Activated T-helper 1 cell treated with anti-CD3 and anti-CD28 coated beads, Interleukin-12 subunit alpha, Interleukin-12 subunit beta, Interleukin-2, Interleukin-4 antibody, amounts not matched to agents 30 ng/mL and 10 ng/mL and 1 ng/mL, durations not matched to agents 14 hours and 24 hours and 36 hours (primary cell): Measurements from ENCODE around the gene PCAT6. TPM values are rescaled to one million over a fixed set of nuclear protein-coding genes. Genes with fewer than 3 reads are reported as not detected.
A peak's percentile ranks its signal among the peaks of the same experiment; 100 is the strongest.

Source experiments
- DNase-seq: peaks from one replicate; pipeline ENCODE4 v3.0.0; 2021; ENCODE audit warnings: low spot score
- H3K27ac Mint-ChIP-seq: one replicate; pipeline ENCODE4 v1.8.0; 2021; ENCODE audit warnings: mild to moderate bottlenecking, mixed read lengths
- H3K27me3 Mint-ChIP-seq: one replicate; pipeline ENCODE4 v1.8.0; 2022; ENCODE audit warnings: mild to moderate bottlenecking, moderate library complexity, mixed read lengths; ENCODE audit not compliant: insufficient read depth
- H3K36me3 Mint-ChIP-seq: one replicate; pipeline ENCODE4 v1.8.0; 2021; ENCODE audit warnings: low read depth, mixed read lengths
- H3K4me1 Mint-ChIP-seq: one replicate; pipeline ENCODE4 v1.8.0; 2021; ENCODE audit warnings: low read depth, mixed read lengths
- H3K4me3 Mint-ChIP-seq: one replicate; pipeline ENCODE4 v1.8.0; 2021; ENCODE audit warnings: mild to moderate bottlenecking, moderate library complexity, mixed read lengths
- H3K9me3 Mint-ChIP-seq: one replicate; pipeline ENCODE4 v1.8.0; 2021; ENCODE audit warnings: mixed read lengths
- intact Hi-C: fragments of 100-400 bp; cut with micrococcal nuclease; formaldehyde crosslinking; loops from one replicate; pipeline ENCODE4 v1.15.1; 2024
- total RNA-seq: library from RNA; stranded (reverse); gene quantifications from 2 replicates; pipeline ENCODE4 v1.2.3, GENCODE V29; 2022

PCAT6 gene
- total RNA-seq, 1 donor from 2014 or later, result 1.7 TPM

DNA sequence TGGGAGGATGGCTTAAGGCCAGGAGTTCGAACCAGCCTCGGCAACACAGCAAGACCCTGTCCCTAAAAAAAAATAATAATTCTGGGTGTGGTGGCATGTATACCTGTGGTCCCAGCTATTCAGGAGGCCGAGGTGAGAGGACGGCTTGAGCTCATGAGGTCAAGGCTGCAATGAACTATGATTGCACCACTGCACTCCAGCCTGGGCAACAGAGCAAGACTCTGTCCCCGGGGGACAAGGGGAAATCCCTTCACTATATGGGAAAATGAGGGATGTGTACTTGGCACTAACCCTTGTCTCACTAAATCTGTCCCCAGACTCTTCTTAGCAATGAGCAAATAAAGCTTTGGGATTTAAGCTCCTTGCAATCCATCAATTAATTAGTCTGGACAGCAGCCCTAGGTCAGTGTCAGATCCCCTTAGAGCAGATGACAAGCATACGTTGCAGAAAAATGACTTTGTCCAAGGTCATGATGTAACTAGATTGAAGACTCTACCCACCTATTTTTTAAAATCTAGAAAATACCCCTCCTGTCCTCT, 11.9 kb upstream of the PCAT6 start:
- H3K27ac Mint-ChIP-seq, result no peak overlapping the region
- intact Hi-C loops, result no loop called here
- no peak for DNase-seq
- no peak overlapping the region for H3K4me3 Mint-ChIP-seq
- H3K9me3 Mint-ChIP-seq, result no peaks in the 10 kb centered on the region
- H3K36me3 Mint-ChIP-seq, result peaks cover 12% of the 10 kb centered on the region
- no peaks in the 10 kb centered on the region for H3K27me3 Mint-ChIP-seq
- H3K4me1 Mint-ChIP-seq, result peaks cover 51% of the 10 kb centered on the region

DNA sequence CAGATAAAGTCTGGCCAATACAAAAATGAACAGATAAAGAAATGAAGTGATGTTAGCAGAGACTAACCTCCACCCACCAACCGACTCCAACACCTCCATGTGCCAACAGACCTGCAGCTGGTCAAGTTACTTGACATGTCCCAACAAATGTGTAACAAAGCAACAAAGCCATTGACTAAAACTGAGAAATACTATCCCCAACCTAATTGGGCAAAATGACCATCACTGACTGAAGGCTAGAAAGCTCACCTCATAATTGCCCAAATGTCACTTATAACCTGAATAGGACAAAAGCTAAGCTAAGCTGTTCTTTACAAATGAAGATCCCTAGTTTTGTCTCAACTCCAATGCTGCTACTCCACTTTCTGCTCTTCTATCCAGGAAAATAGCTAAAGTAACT, 10.0 kb upstream of the PCAT6 start:
- DNase-seq, result no peak
- H3K36me3 Mint-ChIP-seq, result peaks cover 12% of the 10 kb centered on the region
- no peaks in the 10 kb centered on the region for H3K27me3 Mint-ChIP-seq
- intact Hi-C loops, result loop anchor here (5.0 kb wide), 1 partner anchor 37 kb away; no protein-coding TSS in a partner anchor
- peaks cover 64% of the 10 kb centered on the region for H3K4me1 Mint-ChIP-seq
- no peaks in the 10 kb centered on the region for H3K9me3 Mint-ChIP-seq
- H3K4me3 Mint-ChIP-seq, result no peak overlapping the region
- no peak overlapping the region for H3K27ac Mint-ChIP-seq

GRCh38 chr1:202801175-202801574, 9.6 kb upstream of the PCAT6 start:
- Mint-ChIP-seq H3K27me3 (no peaks in the 10 kb centered on the region), H3K9me3 (no peaks in the 10 kb centered on the region), H3K4me3 (no peak overlapping the region), H3K4me1 (peaks cover 68% of the 10 kb centered on the region), H3K27ac (no peak overlapping the region), H3K36me3 (peaks cover 13% of the 10 kb centered on the region)
- intact Hi-C loops, result loop anchor here (5.0 kb wide), 1 partner anchor 36 kb away; no protein-coding TSS in a partner anchor
- DNase-seq, result no peak

GRCh38 chr1:202802034-202802433, 8.7 kb upstream of the PCAT6 start:
- H3K4me1 Mint-ChIP-seq, result peaks cover 72% of the 10 kb centered on the region
- intact Hi-C loops, result loop anchor here (5.0 kb wide), 1 partner anchor 35 kb away; no protein-coding TSS in a partner anchor
- H3K27ac Mint-ChIP-seq, result no peak overlapping the region
- no peak for DNase-seq
- H3K36me3 Mint-ChIP-seq, result peaks cover 18% of the 10 kb centered on the region
- no peak overlapping the region for H3K4me3 Mint-ChIP-seq
- H3K27me3 Mint-ChIP-seq, result no peaks in the 10 kb centered on the region
- H3K9me3 Mint-ChIP-seq, result no peaks in the 10 kb centered on the region

DNA sequence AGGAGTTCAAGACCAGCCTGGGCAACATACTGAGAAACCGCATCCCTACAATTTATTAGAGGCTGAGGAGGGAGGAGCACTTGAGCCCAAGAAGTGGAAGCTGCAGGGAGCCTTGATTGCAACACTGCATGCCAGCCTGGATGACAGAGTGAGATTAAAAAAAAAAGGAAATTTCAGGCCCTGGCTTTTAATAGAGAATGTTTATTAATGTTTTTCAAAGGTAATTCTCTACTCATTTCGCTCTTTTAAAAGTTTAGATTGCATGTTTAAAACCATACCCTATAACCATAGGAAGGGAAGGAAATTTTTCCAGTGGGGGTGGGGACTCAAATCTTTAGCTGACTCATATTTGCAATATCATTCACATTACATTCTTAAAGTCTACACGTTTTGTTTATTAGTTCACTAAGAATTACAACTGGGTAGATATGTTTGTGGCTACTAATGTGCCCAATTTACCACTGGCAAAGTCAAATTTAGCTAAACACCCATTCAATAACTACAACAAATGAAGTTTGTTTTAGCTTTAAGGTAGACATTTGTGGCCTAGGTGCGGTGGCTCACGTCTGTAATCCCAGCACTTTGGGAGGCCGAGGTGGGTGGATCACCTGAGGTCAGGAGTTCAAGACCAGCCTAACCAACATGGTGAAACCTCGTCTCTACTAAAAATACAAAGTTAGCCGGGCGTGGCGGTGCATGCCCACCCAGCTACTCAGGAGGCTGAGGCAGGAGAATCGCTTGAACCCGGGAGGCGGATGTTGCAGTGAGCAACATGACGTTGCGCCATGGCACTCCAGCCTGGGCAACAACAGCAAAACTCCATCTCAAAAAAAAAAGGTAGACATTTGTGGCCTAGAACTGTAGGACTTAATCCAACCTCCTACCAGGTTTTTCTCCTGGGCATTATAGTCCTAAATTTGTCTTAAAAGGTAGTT, 7.5 kb upstream of the PCAT6 start:
- Mint-ChIP-seq H3K27me3 (no peaks in the 10 kb centered on the region), H3K4me3 (peak overlapping the region; percentile 2), H3K36me3 (peaks cover 12% of the 10 kb centered on the region), H3K27ac (peak overlapping the region; percentile 40), H3K4me1 (peaks cover 63% of the 10 kb centered on the region), H3K9me3 (no peaks in the 10 kb centered on the region)
- DNase-seq, result no peak
- intact Hi-C loops, result loop anchor here (5.0 kb wide), 1 partner anchor 34 kb away; no protein-coding TSS in a partner anchor

- Mint-ChIP-seq H3K27ac (peak overlapping the region; percentile 31), H3K9me3 (no peaks in the 10 kb centered on the region), H3K27me3 (no peaks in the 10 kb centered on the region), H3K4me1 (peaks cover 69% of the 10 kb centered on the region), H3K36me3 (peaks cover 12% of the 10 kb centered on the region), H3K4me3 (peak overlapping the region; percentile 12)
- intact Hi-C loops, result loop anchor here (5.0 kb wide), 1 partner anchor 33 kb away; no protein-coding TSS in a partner anchor
- DNase-seq, result no peak
Measured at GRCh38 chr1:202804126-202804525, 6.6 kb upstream of the PCAT6 start.

GRCh38 chr1:202805886-202806844, 4.6 kb upstream of the PCAT6 start:
- Mint-ChIP-seq H3K9me3 (no peaks in the 10 kb centered on the region), H3K36me3 (peaks cover 5% of the 10 kb centered on the region), H3K4me1 (peaks cover 80% of the 10 kb centered on the region), H3K27me3 (no peaks in the 10 kb centered on the region), H3K27ac (peak overlapping the region; percentile 95), H3K4me3 (peak overlapping the region; percentile 93)
- intact Hi-C loops, result loop anchor here (1.0 to 5.0 kb wide), 5 partner anchors 34 to 644 kb away; partner anchors contain the start of genes KLHL12 and PTPN7
- DNase-seq, result no peak

DNA sequence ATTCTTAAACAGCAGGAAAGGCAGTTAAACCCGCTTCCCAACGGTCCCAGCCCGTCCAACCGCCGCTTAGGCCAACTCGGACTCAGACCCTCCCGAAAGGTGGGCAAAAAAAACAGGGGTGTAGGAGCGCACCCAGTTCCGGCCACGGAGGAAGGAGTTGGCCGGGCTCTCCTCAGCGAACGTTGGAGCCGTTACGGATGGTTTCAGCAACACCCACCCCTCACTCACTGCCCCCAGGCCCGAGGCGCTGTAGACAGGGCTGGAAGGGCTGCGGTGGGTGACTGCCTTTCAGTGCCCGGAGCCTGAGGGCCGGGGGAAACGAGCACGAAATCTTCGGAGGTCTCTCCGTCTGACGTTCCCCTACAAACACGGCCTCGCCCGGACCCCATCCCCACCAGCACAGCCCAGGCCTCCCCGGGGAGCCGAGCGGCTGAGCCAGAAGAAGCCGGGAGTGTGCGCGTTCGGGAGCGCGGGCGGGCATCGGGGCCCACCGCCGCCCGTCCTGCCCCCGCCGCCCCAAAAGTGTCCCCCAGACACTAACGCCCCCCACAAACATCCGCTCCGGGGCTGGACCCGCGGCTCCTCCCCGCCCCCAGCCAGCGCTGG, 3.8 kb upstream of the PCAT6 start:
- Mint-ChIP-seq H3K4me1 (peaks cover 79% of the 10 kb centered on the region), H3K27me3 (peaks cover 2% of the 10 kb centered on the region), H3K36me3 (peaks cover 5% of the 10 kb centered on the region), H3K27ac (peak overlapping the region; percentile 95), H3K9me3 (no peaks in the 10 kb centered on the region), H3K4me3 (peak overlapping the region; percentile 93)
- DNase-seq, result peak; percentile 5
- intact Hi-C loops, result loop anchor here (1.0 to 5.0 kb wide), 6 partner anchors 35 to 645 kb away; partner anchors contain the start of genes KLHL12, PPFIA4 and PTPN7

DNA sequence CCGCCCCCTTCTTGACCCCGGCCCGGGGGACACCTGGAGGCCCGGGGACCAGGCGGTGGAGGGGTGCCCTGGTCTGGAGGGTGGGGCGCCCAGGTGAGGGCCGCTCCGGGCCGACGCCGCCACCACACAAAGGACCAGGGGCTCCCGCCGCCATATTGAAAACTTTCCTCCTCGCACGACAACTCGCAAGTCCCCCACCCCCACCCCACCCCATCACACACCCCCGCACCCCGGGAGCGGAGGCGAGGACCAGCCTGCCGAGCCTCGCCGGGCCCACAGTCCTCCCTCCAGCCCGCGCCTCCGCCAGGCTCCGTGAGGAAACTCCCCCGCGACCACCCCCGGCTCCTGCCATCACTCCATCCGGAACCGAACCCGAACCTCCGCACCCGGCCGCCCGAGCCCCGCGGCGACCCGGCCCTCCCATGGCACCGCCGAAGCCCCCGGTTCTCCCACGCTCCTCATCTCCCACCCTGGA, 3.3 kb upstream of the PCAT6 start:
- DNase-seq, result peak; percentile 34
- Mint-ChIP-seq H3K9me3 (no peaks in the 10 kb centered on the region), H3K4me3 (peak overlapping the region; percentile 93), H3K36me3 (peaks cover 5% of the 10 kb centered on the region), H3K27ac (peak overlapping the region; percentile 74), H3K27me3 (peaks cover 2% of the 10 kb centered on the region), H3K4me1 (peaks cover 79% of the 10 kb centered on the region)
- intact Hi-C loops, result loop anchor here (1.0 to 5.0 kb wide), 4 partner anchors 35 to 645 kb away; partner anchors contain the start of genes PPFIA4 and PTPN7

DNA sequence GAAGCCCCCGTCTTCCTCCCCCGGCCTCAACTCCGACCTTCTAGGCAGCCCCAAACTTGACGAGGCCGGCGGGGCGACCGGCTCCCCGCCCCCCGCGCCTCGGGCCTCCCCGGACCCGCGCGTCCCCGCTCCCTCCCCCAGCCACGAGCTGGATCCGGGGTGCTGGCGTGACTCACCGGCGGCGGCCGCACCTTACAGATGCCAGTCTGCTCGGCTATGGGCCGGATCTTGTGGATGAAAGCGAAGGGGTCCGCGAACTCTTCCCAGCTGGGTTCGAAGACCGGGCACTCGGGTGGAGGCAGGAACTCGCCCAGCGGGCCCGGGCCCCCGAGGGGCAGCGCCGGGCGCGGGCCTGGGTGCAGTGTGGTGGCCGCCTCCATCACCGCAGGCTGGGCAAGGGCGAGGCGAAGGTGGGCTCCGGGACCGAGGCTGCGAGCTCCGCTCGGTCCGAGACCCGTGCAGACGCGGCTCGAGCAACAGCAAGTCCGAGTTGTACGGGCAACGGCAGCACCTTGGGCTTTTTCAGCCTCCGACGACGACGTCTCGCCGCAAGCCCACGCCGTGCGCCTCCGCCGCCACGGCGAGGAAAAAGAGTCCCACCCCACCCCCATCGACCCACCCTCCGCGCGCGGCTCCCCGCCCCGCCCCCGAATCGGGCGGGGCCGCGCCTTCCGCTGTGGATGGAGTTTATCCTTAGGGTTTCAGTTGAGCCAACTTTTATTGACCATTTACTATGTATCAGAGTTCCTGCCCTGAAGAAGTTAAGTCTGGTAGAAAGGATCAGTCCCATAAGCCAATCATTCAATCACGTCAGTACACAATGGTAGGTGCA, 2.6 kb upstream of the PCAT6 start, which contains the start of gene KDM5B:
Gene KDM5B, minus strand, starts transcription at position 496 of the 832 bp plus-strand sequence. Its CDS starts 116 bp downstream, at position 380.
- Mint-ChIP-seq H3K4me3 (peak within 1 kb of the TSS; percentile 93), H3K36me3 (peaks cover 7% of the 10 kb centered on the region), H3K9me3 (no peaks in the 10 kb centered on the region), H3K27ac (peak within 1 kb of the TSS; percentile 77), H3K4me1 (peaks cover 75% of the 10 kb centered on the region), H3K27me3 (peaks cover 2% of the 10 kb centered on the region)
- intact Hi-C loops, result loop anchor here (1.0 to 5.0 kb wide), 5 partner anchors 36 to 646 kb away; partner anchors contain the start of genes PPFIA4, PTPN7 and TMEM183A
- DNase-seq, result peak; percentile 54
